Activated CD4-positive, alpha-beta T cell treated with anti-CD3 and anti-CD28 coated beads, Interleukin-2, amount 10 ng/mL, durations not matched to agents 24 days and 14 days (primary cell): ENCODE measurements around the gene THBS3. TPM values are rescaled to one million over a fixed set of nuclear protein-coding genes. Genes with fewer than 3 reads are reported as not detected.
"Not testable (repeated sequence)": the region's sequence is repeated elsewhere in the genome, so short reads cannot be mapped to it uniquely, and the experiment has no call there.

ENCODE experiments used
- DNase-seq: peaks from one replicate; pipeline ENCODE4 v3.0.0; 2022
- H3K27ac Mint-ChIP-seq: one replicate; pipeline ENCODE4 v1.8.0; 2022; ENCODE audit warnings: mild to moderate bottlenecking, mixed read lengths
- H3K27me3 Mint-ChIP-seq: one replicate; pipeline ENCODE4 v1.8.0; 2022; ENCODE audit warnings: mixed read lengths
- H3K36me3 Mint-ChIP-seq: one replicate; pipeline ENCODE4 v1.8.0; 2022; ENCODE audit warnings: low read depth, mild to moderate bottlenecking, mixed read lengths
- H3K4me1 Mint-ChIP-seq: one replicate; pipeline ENCODE4 v1.8.0; 2021; ENCODE audit warnings: mixed read lengths
- H3K4me3 Mint-ChIP-seq: one replicate; pipeline ENCODE4 v1.8.0; 2022; ENCODE audit warnings: mild to moderate bottlenecking, moderate library complexity, mixed read lengths
- H3K9me3 Mint-ChIP-seq: one replicate; pipeline ENCODE4 v1.8.0; 2021; ENCODE audit warnings: mixed read lengths
- intact Hi-C: fragments of 100-400 bp; cut with micrococcal nuclease; formaldehyde crosslinking; loops from one replicate; pipeline ENCODE4 v1.15.1; 2023
- total RNA-seq: library from RNA; stranded (reverse); gene quantifications from 2 replicates; pipeline ENCODE4 v1.2.3, GENCODE V29; 2022

Gene THBS3
- total RNA-seq, 1 donor from 2014 or later: 10.6 TPM

DNA sequence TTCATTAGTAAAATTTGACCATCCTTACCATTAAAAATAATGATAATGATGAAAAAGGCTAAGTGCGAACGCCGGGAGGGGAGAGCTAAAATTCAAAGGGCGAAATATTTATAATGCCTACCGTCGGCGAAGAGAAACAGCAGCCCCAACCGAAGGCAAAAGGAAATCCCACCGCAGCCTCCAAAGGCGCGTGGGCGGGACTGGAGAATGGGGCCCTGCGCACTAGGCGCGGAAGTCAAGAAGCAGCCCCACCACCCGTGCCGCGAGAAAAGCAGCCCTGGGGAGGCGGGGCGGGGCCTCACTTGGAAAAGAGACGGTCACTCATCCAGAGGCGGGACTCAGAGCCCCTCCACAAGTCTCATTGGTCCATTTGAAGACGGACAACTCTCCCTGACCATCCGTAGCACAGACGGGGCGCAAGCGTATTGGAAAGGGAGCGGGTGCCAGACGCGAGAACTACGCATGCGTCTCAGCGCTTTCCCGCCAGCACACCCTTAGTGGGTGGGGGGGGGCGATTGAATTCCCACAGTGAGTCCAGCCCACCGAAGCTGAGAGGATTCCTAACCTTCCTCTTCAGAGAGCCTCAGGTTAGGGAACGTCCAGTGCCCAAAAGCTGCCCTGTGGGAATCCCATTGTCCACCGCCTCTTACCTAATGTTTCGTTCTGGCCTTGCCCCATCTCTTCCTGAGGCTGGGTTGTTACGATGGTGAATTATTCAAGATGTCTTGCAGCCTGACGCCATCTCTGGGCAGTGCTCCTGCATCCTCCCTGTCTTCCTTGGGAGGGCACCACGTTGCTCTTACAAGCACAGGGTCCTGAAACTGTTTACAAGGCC is 19.8 kb upstream of the THBS3 start:
- H3K4me1 Mint-ChIP-seq: peaks cover 26% of the 10 kb centered on the region
- H3K9me3 Mint-ChIP-seq: no peaks in the 10 kb centered on the region
- H3K27ac Mint-ChIP-seq: peak overlapping the region; percentile 88
- no peaks in the 10 kb centered on the region for H3K27me3 Mint-ChIP-seq
- peak; percentile 99 for DNase-seq
- peaks cover 12% of the 10 kb centered on the region for H3K36me3 Mint-ChIP-seq
- intact Hi-C loops: loop anchor here (1.0 kb wide), 4 partner anchors 8 to 33 kb away; partner anchors contain the start of gene ENTREP3
- H3K4me3 Mint-ChIP-seq: peak overlapping the region; percentile 88

DNA sequence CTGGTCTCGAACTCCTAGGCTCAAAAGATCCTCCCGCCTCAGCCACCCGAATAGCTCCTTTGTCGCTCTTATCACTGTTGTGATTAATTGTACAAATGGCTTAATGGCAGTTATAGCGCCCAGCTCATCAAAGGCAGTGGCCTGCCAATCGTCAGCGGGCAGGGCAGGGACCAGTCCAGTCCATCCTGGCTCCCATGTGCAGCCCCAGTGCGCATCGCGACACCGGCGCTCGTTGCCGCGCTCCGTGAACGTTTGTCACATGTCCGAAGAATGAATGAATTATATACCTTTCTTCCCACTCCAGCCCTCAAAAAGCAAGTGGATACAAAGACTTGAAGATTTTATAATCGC is 19.2 kb upstream of the THBS3 start:
- intact Hi-C loops: loop anchor here (1.0 kb wide), 6 partner anchors 8 to 51 kb away; partner anchors contain the start of genes ENTREP3 and MTX1
- Mint-ChIP-seq H3K27ac (peak overlapping the region; percentile 88), H3K4me3 (peak overlapping the region; percentile 88), H3K9me3 (no peaks in the 10 kb centered on the region), H3K36me3 (peaks cover 12% of the 10 kb centered on the region), H3K4me1 (peaks cover 26% of the 10 kb centered on the region), H3K27me3 (no peaks in the 10 kb centered on the region)
- no peak for DNase-seq

DNA sequence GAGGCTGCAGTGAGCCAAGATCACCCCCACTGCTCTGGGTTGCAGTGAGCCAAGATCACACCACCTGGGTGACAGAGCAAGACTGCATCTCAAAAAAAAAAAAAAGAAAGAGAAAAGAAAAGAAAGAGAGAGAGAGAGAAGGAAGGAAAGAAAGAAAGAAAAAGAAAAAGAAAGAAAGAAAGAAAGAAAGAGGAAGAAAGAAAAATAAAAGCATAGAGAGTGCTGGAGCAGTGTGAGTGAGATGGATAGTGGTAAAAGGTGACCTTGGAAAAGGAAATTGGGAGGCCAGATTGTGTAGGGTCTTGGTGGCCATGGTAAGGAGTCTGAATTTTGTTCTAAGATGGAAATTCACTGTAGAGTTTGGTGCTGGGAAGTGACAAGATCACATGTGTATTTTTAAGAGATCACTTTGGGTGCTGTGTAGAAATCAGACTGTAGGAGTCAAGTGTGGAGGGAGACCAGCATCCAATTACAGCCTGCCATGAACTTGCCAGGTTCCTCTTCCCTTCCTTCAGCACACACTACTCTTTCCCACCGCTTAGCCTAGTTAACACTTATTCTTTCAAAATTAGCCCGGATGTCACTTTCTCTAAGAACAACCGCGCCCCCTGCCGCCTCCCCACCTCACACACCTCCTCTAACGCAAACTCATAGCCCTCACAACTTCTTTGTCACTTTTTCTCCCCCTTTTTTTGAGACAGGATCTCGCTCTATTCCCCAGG is 18.7 kb upstream of the THBS3 start:
- Mint-ChIP-seq H3K4me1 (peaks cover 26% of the 10 kb centered on the region), H3K27me3 (no peaks in the 10 kb centered on the region), H3K36me3 (peaks cover 12% of the 10 kb centered on the region), H3K4me3 (peak overlapping the region; percentile 88), H3K27ac (peak overlapping the region; percentile 88), H3K9me3 (no peaks in the 10 kb centered on the region)
- intact Hi-C loops: loop anchor here (1.0 kb wide), 2 partner anchors 18 to 50 kb away; partner anchors contain the start of gene MTX1
- DNase-seq: peak; percentile 94

DNA sequence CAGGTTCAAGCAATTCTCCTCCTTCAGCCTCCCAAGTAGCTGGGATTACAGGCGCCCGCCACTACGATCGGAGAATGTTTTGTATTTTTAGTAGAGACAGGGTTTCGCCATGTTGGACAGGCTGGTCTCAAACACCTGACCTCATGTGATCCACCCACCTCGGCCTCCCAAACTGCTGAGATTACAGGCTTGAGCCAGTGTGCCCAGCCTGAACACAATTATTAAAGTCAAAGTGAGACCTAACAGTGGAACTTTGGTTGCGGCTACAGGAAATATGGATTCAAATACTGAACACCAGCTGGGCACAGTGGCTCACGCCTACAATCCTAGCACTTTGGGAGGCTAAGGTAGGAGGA is 17.7 kb upstream of the THBS3 start:
- H3K27me3 Mint-ChIP-seq, H3K9me3 Mint-ChIP-seq, DNase-seq, intact Hi-C loops: not testable (repeated sequence)
- Mint-ChIP-seq H3K27ac (peak overlapping the region; percentile 88), H3K4me3 (peak overlapping the region; percentile 88), H3K4me1 (peaks cover 27% of the 10 kb centered on the region), H3K36me3 (peaks cover 12% of the 10 kb centered on the region)

DNA sequence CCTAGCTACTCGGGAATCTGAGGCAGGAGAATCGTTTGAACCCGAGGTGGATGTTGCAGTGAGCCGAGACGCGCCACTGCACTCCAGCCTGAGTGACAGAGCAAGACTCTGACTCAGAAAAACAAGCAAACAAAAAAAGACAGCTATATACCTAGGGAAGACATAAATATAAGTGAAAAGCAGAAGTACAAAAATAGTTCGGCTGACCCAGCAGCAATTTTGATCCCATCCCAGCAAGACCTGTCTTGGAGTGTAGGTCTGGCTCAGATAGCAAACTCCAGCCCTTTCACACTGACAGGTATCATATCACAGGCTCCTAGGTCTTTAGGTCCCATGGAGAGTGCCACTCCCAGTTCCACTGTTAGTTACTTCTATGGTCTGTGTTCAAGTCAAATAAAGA is 15.3 kb upstream of the THBS3 start:
- no peak for DNase-seq
- Mint-ChIP-seq H3K4me3 (no peak overlapping the region), H3K9me3 (no peaks in the 10 kb centered on the region), H3K4me1 (peaks cover 40% of the 10 kb centered on the region), H3K36me3 (peaks cover 14% of the 10 kb centered on the region), H3K27ac (no peak overlapping the region), H3K27me3 (no peaks in the 10 kb centered on the region)
- intact Hi-C loops: no loop called here

- H3K4me3 Mint-ChIP-seq, H3K27me3 Mint-ChIP-seq, H3K9me3 Mint-ChIP-seq, DNase-seq, intact Hi-C loops: not testable (repeated sequence)
- peaks cover 12% of the 10 kb centered on the region for H3K36me3 Mint-ChIP-seq
- peak overlapping the region; percentile 20 for H3K27ac Mint-ChIP-seq
- peaks cover 23% of the 10 kb centered on the region for H3K4me1 Mint-ChIP-seq
Observed at GRCh38 chr1:155220211-155220965, 12.7 kb upstream of the THBS3 start.

- Mint-ChIP-seq H3K27me3 (no peaks in the 10 kb centered on the region), H3K9me3 (no peaks in the 10 kb centered on the region), H3K27ac (peak overlapping the region; percentile 85), H3K4me1 (peaks cover 26% of the 10 kb centered on the region), H3K4me3 (peak overlapping the region; percentile 51), H3K36me3 (peaks cover 15% of the 10 kb centered on the region)
- DNase-seq: peak; percentile 72
- intact Hi-C loops: loop anchor here (1.0 to 2.0 kb wide), 2 partner anchors 8 to 21 kb away; a partner anchor contains a TSS
Observed at GRCh38 chr1:155219592-155220031, 11.9 kb upstream of the THBS3 start.

GRCh38 chr1:155218854-155219591 is 11.3 kb upstream of the THBS3 start:
- Mint-ChIP-seq H3K27me3 (no peaks in the 10 kb centered on the region), H3K9me3 (no peaks in the 10 kb centered on the region), H3K27ac (peak overlapping the region; percentile 85), H3K4me3 (peak overlapping the region; percentile 51), H3K4me1 (peaks cover 24% of the 10 kb centered on the region), H3K36me3 (peaks cover 11% of the 10 kb centered on the region)
- peak; percentile 84 for DNase-seq
- intact Hi-C loops: loop anchor here (1.0 to 2.0 kb wide), 2 partner anchors 8 to 22 kb away; a partner anchor contains a TSS

- DNase-seq, H3K4me3 Mint-ChIP-seq, H3K9me3 Mint-ChIP-seq, H3K27me3 Mint-ChIP-seq, intact Hi-C loops: not testable (repeated sequence)
- Mint-ChIP-seq H3K36me3 (peaks cover 15% of the 10 kb centered on the region), H3K4me1 (peaks cover 24% of the 10 kb centered on the region), H3K27ac (peak overlapping the region; percentile 68)
Observed at GRCh38 chr1:155214702-155215101, 7.0 kb upstream of the THBS3 start.

GRCh38 chr1:155212051-155212440 is 4.3 kb upstream of the THBS3 start:
- intact Hi-C loops, H3K4me3 Mint-ChIP-seq, H3K27ac Mint-ChIP-seq, H3K27me3 Mint-ChIP-seq, H3K9me3 Mint-ChIP-seq, DNase-seq: not testable (repeated sequence)
- peaks cover 26% of the 10 kb centered on the region for H3K4me1 Mint-ChIP-seq
- H3K36me3 Mint-ChIP-seq: peaks cover 12% of the 10 kb centered on the region

DNA sequence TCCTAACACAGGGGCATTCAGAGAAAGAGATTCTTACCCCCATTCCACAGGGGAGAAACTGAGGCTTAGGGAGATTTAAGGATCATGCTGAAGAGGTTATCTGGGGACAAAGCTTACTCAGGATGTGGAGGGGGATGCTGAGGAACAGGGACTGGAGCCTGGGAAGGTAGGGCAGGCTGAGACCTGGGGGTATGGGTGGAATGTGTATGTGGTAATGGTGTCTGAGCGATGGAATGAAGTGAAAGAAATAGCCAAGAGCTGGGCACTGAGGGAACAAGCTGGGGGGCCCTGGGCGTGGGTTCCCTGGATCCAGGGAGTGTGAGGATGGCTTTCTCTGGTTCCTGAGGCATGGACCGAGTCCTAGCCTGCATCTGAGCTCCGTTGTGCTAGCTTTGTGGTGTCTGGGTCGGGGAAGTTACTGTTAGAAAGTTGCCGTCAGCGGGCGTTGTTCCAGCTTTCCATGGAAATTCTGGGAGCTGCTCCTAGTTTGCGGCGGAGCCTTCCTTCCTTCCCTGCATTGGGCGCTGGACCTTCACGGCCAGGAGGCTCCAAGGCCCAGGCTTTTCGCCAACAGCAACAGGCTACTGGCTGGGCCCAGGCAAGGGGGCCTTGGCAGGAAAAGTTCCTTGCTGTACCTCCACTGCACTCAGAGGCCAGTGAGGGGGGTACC is 3.8 kb upstream of the THBS3 start:
- H3K4me3 Mint-ChIP-seq, H3K27ac Mint-ChIP-seq, intact Hi-C loops, H3K27me3 Mint-ChIP-seq, H3K9me3 Mint-ChIP-seq, DNase-seq: not testable (repeated sequence)
- Mint-ChIP-seq H3K4me1 (peaks cover 30% of the 10 kb centered on the region), H3K36me3 (peaks cover 12% of the 10 kb centered on the region)

DNA sequence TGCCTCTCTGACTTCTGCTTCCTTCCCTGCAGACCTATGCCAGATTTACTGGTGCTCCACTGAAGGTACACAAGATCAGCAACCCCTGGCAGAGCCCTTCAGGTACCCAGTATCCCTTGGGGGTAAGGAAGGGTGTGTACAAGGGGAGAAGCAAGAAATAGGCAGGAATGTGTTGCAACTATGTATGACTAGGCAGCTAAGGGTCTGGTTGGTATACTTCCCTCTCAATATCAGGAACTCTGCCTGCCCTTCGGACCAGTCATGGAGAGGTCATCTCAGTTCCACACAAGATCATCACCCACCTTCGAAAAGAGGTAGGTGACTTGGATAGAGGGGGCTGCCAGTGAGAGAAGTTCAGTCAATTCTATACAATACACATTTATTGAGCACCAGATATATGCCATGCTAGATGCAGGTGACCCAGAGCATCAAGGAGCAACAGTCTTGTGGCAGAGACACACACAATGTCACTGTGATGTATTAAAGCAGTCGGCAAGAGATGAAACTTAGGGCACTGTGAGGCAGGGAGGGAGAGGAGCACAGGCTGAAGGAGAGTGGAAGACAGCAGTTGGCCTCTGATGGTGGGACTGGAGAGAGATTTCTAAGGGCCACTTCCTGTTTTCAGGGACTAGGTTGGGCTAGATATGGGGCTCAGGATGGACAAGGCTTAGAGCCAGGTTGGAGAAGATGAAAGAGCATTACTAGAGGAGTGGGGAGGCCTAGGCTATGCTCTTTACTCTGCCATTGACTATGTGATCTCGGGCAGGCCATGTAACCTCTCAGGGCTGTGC is 2.8 kb upstream of the THBS3 start:
- Mint-ChIP-seq H3K36me3 (peaks cover 11% of the 10 kb centered on the region), H3K27me3 (no peaks in the 10 kb centered on the region), H3K4me3 (peak overlapping the region; percentile 42), H3K9me3 (no peaks in the 10 kb centered on the region), H3K27ac (peak overlapping the region; percentile 34), H3K4me1 (peaks cover 30% of the 10 kb centered on the region)
- no peak for DNase-seq
- intact Hi-C loops: no loop called here
